NK-92 (cell line): ENCODE results near the gene TBC1D19.

Experiments
- DNase-seq: peaks from one replicate; lab custom pipeline; 2025; ENCODE audit not compliant: unreplicated experiment; lab: John Stamatoyannopoulos, UW

TBC1D19 gene

DNA sequence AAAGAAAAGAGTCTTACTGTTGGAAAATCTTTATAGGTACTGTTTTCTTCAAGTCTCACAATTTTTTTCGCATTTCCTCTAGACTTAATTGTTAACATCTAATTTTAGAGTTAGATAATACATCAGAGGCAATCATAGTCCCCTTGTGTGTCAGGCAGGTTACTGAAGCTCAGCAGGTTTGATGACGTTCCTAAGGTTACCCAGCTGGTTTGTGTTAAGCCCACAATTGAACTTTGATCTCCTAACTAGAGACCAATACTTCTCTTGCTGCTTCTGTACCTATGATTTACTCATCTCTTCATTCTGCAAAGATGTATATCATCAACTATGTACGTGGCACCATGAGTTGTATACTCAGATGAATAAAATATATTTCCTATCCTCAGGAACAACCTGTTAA, 145.1 kb downstream of the TBC1D19 start:
- no peak for DNase-seq

DNA sequence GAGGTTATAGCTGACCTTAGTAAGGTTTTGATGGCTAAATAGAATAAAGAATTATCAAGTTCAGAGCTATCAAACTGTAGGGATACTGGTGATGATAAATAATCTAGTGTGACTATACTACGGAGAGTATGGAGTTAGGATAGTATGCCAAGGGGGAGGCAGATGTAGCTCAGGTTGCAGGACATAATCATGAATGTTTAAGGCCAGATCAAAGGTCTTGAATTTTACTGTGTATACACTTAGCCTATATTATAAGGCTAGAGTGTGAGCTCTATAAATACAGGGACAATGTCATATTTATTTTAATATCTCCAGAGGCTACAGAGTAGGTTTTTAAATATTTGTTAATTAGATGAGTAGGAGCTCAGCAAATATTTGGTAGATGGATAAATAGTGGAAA, 145.7 kb downstream of the TBC1D19 start:
- DNase-seq: no peak

DNA sequence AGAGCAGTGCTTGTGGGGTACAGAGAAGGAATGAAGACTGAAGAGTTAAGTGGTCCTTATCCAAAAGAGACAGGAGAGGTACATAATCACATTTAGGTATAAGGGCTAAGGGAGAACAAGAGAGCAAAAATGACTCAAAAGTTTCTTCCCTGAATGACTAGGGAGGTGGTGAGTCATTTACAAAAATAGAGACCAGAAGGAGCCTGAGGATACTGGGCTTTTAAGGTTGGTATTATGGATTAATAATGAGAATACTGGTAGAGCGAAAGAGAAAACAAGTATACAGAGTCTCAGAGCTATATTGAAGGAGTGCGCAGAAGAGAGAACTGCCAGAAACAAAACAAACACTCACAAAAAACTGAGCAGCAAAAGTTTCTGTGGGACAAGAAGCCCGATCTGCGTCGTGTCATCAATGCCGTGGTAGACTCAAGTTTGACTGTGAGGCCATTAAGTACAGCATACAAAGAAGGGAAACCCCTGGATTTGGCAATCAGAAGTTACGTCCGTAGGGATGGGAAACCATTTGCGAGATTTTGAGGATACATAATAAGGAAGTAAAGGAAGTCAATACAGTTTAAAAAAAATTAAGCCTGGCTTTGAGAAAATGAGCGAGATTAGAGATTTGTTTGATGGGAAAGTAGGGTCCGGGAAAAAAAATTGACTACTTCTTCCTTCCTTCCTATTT, 147.6 kb downstream of the TBC1D19 start:
- no peak for DNase-seq

DNA sequence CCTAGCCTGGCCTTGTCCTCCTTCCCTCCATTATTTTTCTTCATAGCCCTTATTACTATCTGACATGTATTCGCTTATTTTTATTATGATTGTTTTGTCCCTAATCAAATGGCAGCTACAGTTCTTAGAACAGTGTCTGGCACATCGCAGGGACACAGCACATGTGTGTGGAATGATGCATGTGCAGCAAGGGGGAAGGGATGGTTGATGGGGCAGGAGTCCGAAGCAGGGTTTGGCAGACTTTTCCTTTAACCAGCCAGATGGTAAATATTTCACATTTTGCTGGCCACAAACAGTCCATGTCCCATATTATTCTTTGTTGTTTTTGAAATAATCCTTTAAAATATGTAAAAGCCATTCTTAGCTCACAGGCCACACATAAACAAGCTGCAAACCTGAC, 148.5 kb downstream of the TBC1D19 start:
- no peak for DNase-seq

DNA sequence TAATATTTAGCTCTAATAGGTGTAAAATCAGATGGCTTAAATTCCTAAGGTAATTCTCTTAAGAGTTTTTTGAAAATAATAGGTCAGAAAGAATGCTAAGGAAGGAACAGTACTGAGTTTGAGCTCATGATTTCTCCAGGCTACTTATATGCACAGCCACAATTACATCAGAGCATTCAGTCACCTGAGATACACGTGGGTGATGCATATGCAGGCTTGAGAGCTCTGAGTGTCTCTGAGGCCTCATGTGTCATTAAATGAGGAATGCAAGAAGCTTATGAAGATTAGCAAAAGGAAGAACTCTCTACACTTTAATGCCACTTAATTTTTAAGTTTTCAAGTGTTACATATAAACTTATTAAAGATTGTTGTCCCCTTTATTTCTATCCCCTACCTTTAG, 152.7 kb downstream of the TBC1D19 start:
- DNase-seq: no peak

DNA sequence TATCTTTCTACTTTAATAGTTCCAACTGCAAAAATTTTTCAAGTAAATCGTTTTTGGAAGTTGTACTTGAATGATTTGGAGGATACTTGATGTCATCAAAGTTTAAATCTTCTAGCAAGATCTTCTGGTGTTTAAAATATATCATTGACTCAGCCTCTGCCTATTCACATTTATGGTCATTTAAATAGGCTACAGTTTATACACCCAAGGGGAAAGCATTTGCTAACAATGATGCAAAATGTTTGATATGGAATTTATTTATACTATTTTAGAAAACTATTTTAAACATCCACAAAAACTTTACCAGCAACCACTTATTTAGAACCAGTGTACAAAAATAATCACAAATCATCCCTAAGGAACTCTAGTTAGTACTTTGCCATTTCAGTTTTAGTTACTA, 153.5 kb downstream of the TBC1D19 start:
- no peak for DNase-seq

DNA sequence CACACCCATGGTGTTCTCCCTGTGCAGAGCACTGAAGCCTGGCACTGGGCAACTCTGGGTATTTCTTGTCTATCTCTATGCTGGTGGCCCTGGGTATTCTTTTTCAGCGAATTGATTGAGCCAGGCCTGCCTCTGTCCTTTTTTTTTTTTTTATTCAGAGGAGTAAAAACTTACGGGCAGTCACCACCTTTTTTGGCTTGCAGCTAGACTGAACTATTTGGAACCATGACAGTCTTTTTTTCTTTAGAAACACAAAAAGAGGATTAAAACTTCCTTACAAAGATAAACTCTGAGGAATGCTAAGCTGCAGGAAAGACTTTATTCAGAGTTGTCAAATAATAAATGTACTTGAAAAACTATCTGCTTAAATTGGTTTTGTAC, 157.6 kb downstream of the TBC1D19 start:
- no peak for DNase-seq

DNA sequence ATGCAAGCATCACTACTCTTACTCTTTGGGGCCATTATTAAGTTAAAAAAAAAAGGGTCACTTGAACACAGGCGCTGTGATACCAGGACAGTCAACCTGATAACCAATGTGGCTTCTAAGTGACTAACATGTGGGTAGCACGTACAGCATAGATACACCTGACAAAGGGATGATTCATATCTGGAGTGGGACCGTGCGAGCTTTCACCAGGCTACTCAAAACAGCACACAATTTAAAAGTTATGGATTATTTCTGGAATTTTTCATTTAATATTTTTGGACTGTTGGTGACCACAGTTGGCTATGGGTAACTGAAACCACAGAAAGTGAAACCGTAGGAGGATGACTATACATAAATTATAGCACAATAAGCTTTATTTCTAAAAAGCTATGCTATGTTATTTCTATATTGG, 162.9 kb downstream of the TBC1D19 start:
- no peak for DNase-seq

DNA sequence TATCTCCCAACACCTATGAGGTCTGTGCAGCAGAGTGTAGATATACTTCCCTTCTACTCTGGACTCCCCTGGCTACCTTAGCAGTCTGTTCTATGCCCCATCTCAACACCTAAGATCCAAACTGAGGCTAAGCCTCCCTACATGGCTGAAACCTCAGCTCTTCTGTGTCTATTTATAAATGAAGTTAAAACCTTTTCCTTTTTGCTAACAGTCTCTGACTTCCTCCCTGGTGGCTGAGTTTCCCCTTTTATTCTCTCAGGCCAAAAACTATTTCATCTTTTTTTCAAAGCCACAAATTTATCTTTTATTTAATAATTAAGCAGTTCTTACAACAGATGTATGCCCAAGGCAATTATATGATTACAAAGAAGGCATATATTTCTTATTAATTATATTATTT, 164.9 kb downstream of the TBC1D19 start:
- no peak for DNase-seq

DNA sequence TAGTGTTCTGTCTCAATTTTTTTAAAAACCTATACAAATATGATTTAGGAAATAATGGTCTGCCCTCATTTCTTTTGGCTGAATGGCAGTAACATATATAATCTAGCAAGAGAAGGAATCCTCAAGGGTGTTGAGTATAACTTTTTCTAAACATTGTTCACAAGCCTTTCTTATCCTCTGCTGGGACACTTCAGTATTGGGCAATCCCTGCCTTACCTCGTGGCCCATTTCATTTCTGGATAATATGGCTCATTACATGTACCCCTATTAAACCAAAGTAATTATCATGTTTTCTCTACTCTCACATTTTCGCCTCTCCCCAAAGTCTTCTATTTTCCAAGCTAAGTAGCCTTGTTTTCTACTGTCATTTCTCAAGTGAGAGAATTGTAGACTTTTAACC, 166.0 kb downstream of the TBC1D19 start:
- DNase-seq: no peak

DNA sequence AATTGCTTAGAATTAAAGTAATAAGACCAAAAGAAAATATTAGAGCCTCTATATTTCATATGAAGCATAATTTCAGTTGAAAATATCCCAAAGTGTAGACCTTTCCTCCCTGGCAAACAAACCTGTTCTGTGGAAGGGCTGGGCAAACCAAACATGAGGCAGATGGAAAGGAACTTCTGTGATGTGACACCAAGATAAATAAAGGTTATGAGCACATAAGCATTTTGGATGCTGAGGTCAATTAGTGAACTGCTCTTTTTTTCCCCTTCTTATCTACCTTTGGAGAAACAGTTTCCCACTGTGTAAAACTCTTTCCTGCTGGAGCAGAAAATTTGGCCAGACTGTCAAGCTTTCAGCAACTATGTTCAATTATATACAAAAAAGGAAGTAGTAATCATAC, 167.1 kb downstream of the TBC1D19 start:
- no peak for DNase-seq

DNA sequence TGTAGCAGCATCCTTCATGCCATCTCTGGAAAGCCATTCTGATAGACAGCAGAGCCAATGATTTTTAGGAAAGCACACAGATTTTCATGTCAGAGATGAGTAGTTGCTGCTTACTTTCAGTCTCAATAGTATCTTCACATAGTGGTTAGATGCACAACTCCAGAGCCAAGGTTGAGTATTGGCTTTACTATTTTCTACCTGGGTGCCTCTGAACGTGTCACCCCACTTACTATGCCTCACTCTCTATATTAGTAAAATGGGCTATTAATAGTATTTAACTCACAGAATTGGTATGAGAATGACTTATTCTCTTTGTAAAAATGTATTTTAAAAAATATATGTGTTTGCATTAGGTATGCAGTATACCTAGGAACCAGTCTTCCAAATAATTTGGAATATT, 168.0 kb downstream of the TBC1D19 start:
- no peak for DNase-seq

DNA sequence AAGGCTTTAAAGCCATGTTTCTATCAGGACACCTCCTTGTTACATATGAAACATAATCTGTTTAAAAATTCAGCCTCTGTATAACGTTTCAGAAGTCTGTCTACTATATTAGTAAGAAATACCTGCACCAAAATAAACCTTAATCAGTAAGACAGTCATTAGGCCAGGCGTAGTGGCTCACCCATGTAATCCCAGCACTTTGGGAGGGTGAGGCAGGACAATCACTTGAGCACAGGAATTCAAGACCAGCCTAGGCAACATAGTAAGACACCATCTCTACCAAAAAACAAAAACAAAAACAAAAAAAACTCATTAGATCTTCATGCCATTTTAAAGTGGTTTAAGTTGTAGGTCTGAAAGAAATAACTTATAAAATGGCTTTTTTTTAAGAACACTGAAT, 169.3 kb downstream of the TBC1D19 start:
- no peak for DNase-seq

DNA sequence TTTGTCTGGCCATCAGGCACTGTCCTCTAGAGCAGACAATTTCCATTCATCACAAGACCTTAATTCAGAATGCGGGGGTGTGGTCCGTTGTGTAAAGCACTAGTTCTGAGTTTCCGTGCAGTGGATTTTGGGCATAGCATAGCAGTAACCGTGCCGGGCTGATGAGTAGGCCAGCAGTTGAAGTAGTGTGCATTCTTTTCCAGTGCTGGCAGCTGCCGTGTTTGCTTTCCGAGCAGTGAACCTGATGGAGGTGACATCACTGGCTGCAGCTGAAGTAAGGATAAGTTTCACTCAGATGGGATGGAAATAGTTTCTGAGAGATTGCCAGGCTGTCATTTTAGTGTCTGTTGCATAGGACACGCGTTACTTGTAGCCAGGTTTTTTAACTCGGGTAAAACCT, 169.7 kb downstream of the TBC1D19 start:
- no peak for DNase-seq

DNA sequence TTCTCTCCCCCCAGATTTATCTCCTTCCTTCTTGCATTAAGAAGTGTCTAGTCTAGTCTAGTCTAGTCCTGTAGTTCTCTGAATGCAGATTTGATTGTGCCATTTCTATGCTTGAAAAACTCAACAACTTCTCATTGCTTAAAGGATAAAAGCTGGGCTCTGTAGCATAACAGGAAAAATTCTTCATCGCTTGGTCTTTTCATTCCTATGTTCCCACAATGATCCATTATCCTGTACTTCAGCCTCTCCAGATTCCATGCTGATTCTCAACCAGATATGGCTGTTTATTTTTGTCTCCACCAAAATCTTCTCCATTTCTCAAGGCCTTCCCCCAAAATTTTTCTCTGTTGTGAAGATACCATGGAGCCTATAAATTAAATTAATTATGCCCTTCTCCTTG, 173.9 kb downstream of the TBC1D19 start:
- DNase-seq: no peak

DNA sequence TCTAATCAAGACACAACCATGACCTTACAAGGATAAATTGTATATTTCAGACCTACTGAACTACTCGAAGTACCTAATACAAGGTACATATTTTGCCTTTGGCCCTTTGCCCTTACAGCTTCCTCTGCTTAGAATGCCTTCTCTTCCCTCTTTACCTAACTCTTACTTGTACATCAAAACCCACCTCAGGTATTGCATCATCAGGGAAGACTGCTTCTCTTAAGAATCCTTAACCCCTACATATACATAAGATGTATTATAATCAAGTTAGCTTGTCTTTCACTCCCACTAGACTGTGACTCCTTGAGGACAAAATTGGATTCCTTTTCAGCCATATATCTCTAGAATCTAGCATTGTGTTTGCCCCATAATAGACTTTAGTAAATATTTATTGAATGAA, 175.0 kb downstream of the TBC1D19 start:
- no peak for DNase-seq

DNA sequence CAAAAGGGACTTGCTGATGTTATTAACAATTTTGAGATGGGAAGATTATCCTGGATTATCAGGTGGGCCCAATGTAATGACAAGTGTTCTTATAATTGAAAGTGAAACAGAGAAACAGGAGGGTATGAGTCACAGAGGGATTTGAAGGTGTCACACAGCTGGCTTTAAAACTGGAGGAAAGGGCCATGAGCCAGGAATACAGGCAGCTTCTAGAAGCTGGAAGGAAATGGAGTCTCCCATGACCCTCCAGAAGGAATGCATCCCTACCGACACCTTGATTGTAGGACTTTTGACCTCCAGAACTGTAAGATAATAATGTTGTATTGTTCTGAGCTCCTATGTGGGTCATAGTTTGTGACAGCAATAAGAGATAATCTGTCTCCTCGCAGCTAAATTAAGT, 178.8 kb downstream of the TBC1D19 start:
- DNase-seq: no peak

DNA sequence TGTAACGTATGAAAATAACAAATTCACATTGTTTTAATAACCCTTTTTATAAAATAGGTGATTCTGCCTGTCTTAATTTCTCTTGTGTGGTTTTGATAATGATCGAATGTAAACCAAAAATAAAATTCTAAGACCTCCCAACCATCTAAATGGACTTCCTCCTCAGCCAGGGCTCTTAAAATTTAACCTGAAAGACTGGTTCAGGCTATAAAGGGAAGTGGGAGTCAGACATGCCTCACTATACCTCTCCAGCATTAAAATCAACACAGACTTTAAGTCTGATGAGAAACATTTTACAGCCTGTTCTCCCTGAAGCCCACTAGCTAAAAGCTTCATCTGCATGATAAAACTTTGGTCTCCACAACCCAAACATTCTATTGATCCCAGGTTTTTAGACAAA, 179.2 kb downstream of the TBC1D19 start:
- no peak for DNase-seq

DNA sequence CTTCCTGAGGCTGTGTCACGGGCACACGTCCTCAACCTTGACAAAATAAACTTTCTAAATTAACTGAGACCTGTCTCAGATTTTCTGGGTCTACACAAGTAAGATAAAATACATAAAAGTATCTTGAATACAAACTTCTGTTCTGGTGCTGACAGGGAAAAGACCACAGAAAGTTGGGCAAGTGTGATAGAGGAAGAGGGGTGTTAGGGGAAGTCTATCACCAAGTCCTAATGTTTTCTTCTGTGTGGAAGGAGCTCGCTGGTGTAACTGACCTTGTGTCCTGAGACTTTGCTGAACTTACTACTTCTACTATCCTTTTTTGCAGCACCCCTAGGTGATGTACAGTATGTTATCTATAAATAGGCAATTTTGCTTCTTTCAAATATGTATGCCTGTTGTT, 179.8 kb downstream of the TBC1D19 start:
- DNase-seq: no peak

DNA sequence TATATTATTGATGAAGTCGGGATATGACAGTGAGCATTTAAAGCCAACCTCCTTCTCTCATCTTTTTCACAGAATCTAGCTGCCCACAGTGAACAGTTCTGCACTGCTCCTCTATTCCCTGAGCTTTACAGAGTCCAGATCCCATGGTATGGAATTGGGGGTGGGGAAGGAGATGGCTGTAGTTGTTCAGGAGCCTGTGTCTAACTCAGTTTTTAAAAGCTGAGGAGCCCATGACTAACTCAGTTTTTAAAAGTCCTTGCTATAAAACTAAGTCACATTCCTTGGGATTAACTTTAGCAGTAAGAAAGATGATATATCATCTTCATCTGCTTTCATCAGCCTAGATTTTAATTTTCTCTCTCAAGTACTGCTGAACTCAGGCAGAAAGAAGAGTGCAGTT, 180.3 kb downstream of the TBC1D19 start:
- DNase-seq: no peak

DNA sequence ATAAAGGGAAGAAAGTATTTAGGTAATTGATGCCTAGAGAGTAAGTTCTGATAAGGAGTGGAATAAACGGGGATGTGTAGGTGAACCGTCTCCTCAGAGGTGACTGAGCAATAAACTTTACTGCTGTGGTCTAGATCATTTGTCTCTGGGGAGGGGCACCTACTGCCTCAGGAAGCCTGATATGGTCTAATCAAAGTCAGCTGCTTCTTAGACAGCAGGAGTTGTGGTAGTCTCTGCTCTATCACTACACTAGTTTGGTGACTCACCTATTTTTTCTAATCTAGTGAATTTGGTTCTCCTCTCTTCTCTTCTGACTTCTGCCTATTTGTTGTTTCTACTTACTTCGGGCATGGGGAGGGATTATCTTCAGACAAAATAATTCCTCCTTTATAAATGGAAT, 181.6 kb downstream of the TBC1D19 start:
- DNase-seq: no peak

DNA sequence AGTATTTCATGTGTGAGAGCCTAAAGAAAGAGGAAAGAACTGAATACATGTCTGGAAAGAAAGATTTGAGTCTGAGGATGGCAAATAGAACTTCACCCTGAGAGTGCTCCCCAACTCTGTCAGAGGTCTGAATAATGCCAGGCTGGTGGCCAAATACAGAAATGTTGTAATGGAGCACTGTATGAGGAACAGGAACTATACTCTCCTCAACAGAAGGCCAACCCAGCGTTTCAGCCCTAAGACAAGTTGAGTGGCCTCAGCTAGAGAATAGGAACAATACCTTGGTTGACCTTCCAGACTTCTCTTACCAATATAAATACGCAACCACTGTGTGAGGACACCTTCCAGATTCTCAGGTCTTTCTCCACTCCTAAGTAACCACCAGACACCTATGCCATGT, 182.3 kb downstream of the TBC1D19 start:
- DNase-seq: no peak

DNA sequence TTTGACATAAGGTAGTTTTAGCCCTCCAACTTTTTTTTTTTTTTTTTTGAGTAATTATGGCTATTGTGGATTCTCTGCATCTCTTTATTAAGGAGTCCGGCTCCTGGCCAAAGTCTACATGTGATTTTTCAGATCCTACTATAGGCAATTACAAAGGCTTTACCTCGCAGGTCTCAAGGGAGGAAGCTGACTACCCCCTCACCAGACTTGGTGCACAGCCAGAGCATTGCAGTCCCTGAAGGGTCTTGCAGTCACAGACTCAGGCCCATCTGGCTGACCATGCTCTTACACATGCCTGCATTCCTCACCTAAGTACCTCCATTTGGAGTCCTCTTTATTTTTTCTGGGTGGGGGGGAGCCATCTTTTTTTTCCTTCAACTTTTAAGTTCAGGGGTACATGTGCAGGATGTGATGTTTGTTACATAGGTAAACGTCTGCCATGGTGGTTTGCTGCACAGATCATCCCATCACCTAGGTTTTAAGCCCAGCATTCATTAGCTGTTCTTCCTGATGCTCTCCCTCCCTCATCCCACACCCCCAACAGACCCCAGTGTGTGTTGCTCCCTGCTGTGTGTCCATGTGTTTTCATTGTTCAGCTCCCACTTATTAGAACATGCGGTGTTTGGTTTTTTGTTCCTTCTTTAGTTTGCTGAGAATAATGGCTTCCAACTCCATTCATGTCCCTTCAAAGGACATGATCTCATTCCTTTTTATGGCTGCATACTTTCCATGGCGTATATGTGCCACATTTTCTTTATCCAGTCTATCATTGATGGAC, 188.4 kb downstream of the TBC1D19 start:
- no peak for DNase-seq
